ENCODE measurements around the gene DUSP1.

- TF ChIP-seq, protein P1, sequence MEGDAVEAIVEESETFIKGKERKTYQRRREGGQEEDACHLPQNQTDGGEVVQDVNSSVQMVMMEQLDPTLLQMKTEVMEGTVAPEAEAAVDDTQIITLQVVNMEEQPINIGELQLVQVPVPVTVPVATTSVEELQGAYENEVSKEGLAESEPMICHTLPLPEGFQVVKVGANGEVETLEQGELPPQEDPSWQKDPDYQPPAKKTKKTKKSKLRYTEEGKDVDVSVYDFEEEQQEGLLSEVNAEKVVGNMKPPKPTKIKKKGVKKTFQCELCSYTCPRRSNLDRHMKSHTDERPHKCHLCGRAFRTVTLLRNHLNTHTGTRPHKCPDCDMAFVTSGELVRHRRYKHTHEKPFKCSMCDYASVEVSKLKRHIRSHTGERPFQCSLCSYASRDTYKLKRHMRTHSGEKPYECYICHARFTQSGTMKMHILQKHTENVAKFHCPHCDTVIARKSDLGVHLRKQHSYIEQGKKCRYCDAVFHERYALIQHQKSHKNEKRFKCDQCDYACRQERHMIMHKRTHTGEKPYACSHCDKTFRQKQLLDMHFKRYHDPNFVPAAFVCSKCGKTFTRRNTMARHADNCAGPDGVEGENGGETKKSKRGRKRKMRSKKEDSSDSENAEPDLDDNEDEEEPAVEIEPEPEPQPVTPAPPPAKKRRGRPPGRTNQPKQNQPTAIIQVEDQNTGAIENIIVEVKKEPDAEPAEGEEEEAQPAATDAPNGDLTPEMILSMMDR (IDR thresholded peaks at IDR 0.05): no peak
- no peak for TF ChIP-seq POLR2AphosphoS5 (IDR thresholded peaks at IDR 0.05)
Measured at GRCh38 chr5:172733974-172734346, 37.0 kb downstream of the DUSP1 start.
